ENCODE results near the gene LHCGR. TPM values are rescaled to one million over a fixed set of nuclear protein-coding genes. Genes with fewer than 3 reads are reported as not detected.

The LHCGR gene
- total RNA-seq, 1 donor = not detected

GRCh38 chr2:48756289-48756688 lies 765 bp upstream of the LHCGR start:
- no peaks in the 10 kb centered on the region for H3K79me2 ChIP-seq (ENCODE audit: insufficient read depth, low read length)
- H4K20me1 ChIP-seq (ENCODE audit: insufficient read depth, low read length) = no peaks in the 10 kb centered on the region
- H3K27me3 ChIP-seq (ENCODE audit: insufficient read depth, low read length) = peaks cover 7% of the 10 kb centered on the region
- no peak overlapping the region for H2AFZ ChIP-seq (ENCODE audit: low read length)
- no peak overlapping the region for H3K4me2 ChIP-seq (ENCODE audit: insufficient read depth, low read length)
- H3K27ac ChIP-seq (ENCODE audit: low read depth, low read length) = no peak overlapping the region
- H3K4me3 ChIP-seq (ENCODE audit: insufficient read depth, low read length) = no peak overlapping the region
- no peaks in the 10 kb centered on the region for H3K4me1 ChIP-seq (ENCODE audit: insufficient read depth, low read length)
- no peaks in the 10 kb centered on the region for H3K9me3 ChIP-seq (ENCODE audit: low read depth, low read length)
- DNase-seq (ENCODE audit: insufficient read length, low spot score, missing footprints) = no peak
- TF ChIP-seq CTCF (IDR thresholded peaks at IDR 0.05; ENCODE audit: extremely low read depth, low read depth, low read length) = no peak
- H3K36me3 ChIP-seq (ENCODE audit: insufficient read depth, low read length) = no peaks in the 10 kb centered on the region

DNA sequence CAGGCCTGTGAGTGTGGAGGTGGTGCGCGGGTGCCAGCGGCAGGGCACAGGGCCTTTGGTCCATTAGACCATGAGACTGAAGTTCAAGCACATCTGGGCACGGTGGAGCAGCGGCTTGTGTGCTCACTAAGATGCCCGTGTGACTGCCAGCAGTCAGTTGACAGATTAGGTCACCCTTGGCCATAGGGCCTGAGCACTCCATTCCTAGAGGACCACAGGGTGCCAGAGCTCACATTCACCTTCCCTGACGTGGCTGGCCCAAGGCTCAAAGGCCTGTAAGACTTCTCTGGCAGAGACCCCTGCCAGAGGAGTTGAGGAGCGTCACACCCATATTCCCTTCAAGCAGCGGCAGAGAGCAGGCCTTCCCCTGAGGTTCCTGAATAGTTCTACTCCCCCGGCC lies 650 bp downstream of the LHCGR start:
- Histone ChIP-seq H2AFZ (ENCODE audit: low read length) (no peak overlapping the region), H3K27me3 (ENCODE audit: insufficient read depth, low read length) (peaks cover 7% of the 10 kb centered on the region), H3K4me2 (ENCODE audit: insufficient read depth, low read length) (peak overlapping the region; percentile 45)

GRCh38 chr2:48753228-48753627 lies 2.3 kb downstream of the LHCGR start:
- Histone ChIP-seq H3K9me3 (ENCODE audit: low read depth, low read length) (no peaks in the 10 kb centered on the region), H3K4me1 (ENCODE audit: insufficient read depth, low read length) (no peaks in the 10 kb centered on the region), H2AFZ (ENCODE audit: low read length) (no peak overlapping the region), H3K27ac (ENCODE audit: low read depth, low read length) (no peak overlapping the region), H3K4me2 (ENCODE audit: insufficient read depth, low read length) (no peak overlapping the region), H3K36me3 (ENCODE audit: insufficient read depth, low read length) (no peaks in the 10 kb centered on the region), H4K20me1 (ENCODE audit: insufficient read depth, low read length) (no peaks in the 10 kb centered on the region), H3K27me3 (ENCODE audit: insufficient read depth, low read length) (peaks cover 7% of the 10 kb centered on the region), H3K79me2 (ENCODE audit: insufficient read depth, low read length) (no peaks in the 10 kb centered on the region), H3K4me3 (ENCODE audit: insufficient read depth, low read length) (no peak overlapping the region)
- TF ChIP-seq CTCF (IDR thresholded peaks at IDR 0.05; ENCODE audit: extremely low read depth, low read depth, low read length) = no peak
- no peak for DNase-seq (ENCODE audit: insufficient read length, low spot score, missing footprints)

More for the DNA sequence above, 650 bp downstream of the LHCGR start:
- H3K36me3 ChIP-seq (ENCODE audit: insufficient read depth, low read length) = no peaks in the 10 kb centered on the region
- peak; percentile 44 for DNase-seq (ENCODE audit: insufficient read length, low spot score, missing footprints)
- no peaks in the 10 kb centered on the region for H4K20me1 ChIP-seq (ENCODE audit: insufficient read depth, low read length)
- TF ChIP-seq CTCF (IDR thresholded peaks at IDR 0.05; ENCODE audit: extremely low read depth, low read depth, low read length) = no peak
- no peaks in the 10 kb centered on the region for H3K79me2 ChIP-seq (ENCODE audit: insufficient read depth, low read length)
- H3K9me3 ChIP-seq (ENCODE audit: low read depth, low read length) = no peaks in the 10 kb centered on the region
- H3K4me3 ChIP-seq (ENCODE audit: insufficient read depth, low read length) = no peak overlapping the region
- H3K27ac ChIP-seq (ENCODE audit: low read depth, low read length) = no peak overlapping the region
- no peaks in the 10 kb centered on the region for H3K4me1 ChIP-seq (ENCODE audit: insufficient read depth, low read length)

DNA sequence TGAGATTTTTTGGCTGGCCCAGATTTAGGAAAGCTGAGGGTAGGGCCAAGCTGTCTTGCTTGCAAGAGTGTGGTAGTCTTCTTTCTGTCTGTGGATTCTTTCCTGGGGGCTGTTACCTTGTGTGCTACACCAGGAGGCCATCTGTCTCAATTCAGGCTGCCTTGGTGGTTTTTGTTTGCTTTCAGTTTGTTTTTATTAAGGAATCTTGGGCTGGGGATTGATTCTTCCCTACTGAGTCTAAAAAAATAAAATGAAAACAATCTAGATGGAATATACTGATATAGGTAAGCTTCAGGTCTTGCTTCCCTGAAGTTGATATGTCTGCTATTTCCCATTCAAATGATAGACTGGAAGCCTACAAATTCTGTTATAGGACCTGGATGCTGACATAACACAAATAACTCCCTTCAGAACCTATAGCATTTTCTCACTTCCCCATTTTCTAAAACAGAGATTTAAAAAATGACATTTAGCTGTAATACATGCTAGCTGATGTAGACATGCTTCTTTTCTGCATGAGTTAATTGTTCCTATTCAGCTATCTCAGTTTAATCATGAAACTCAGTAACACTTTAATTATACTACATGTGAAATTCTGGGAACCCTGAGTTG lies 5.3 kb downstream of the LHCGR start:
- no peak overlapping the region for H3K4me3 ChIP-seq (ENCODE audit: insufficient read depth, low read length)
- no peak overlapping the region for H2AFZ ChIP-seq (ENCODE audit: low read length)
- no peaks in the 10 kb centered on the region for H3K4me1 ChIP-seq (ENCODE audit: insufficient read depth, low read length)
- no peak for TF ChIP-seq CTCF (IDR thresholded peaks at IDR 0.05; ENCODE audit: extremely low read depth, low read depth, low read length)
- no peaks in the 10 kb centered on the region for H4K20me1 ChIP-seq (ENCODE audit: insufficient read depth, low read length)
- H3K27ac ChIP-seq (ENCODE audit: low read depth, low read length) = no peak overlapping the region
- H3K4me2 ChIP-seq (ENCODE audit: insufficient read depth, low read length) = no peak overlapping the region
- H3K27me3 ChIP-seq (ENCODE audit: insufficient read depth, low read length) = no peaks in the 10 kb centered on the region
- no peaks in the 10 kb centered on the region for H3K9me3 ChIP-seq (ENCODE audit: low read depth, low read length)
- no peaks in the 10 kb centered on the region for H3K79me2 ChIP-seq (ENCODE audit: insufficient read depth, low read length)
- H3K36me3 ChIP-seq (ENCODE audit: insufficient read depth, low read length) = no peaks in the 10 kb centered on the region
- no peak for DNase-seq (ENCODE audit: insufficient read length, low spot score, missing footprints)

All from osteoblast (primary cell).